HepG2 (cell line): ENCODE data around the gene ESYT1. TPM values are rescaled to one million over a fixed set of nuclear protein-coding genes. Genes with fewer than 3 reads are reported as not detected.

Experiments
- ATF7-NPFF ChIP-seq: sonication (generic); formaldehyde crosslinking; IDR thresholded peaks from 2 replicates; pipeline ENCODE4 v1.8.1; 2023; ENCODE audit warnings: mild to moderate bottlenecking, low read depth, missing genetic modification reagents, moderate library complexity
- GATAD1 ChIP-seq: IDR thresholded peaks from 2 replicates; pipeline ENCODE4 v1.6.1; 2016; ENCODE audit warnings: missing genetic modification reagents, missing compliant biosample characterization
- HDAC2 ChIP-seq: sonication (generic); formaldehyde crosslinking; IDR thresholded peaks from 2 replicates; pipeline ENCODE4 v1.4.0; 2020; ENCODE audit warnings: missing genetic modification reagents
- HNF4A ChIP-seq: sonication (generic); formaldehyde crosslinking; IDR thresholded peaks from 2 replicates; pipeline ENCODE4 v1.4.0; 2020; ENCODE audit warnings: missing genetic modification reagents
- ISX ChIP-seq: sonication (generic); formaldehyde crosslinking; conservative IDR thresholded peaks from 2 replicates; pipeline ENCODE4 v1.5.0; 2020; ENCODE audit warnings: missing genetic modification reagents
- KDM3A ChIP-seq: IDR thresholded peaks from 2 replicates; pipeline ENCODE4 v1.6.1; 2018; ENCODE audit warnings: low read depth, missing compliant biosample characterization
- KLF6 ChIP-seq: IDR thresholded peaks from 2 replicates; pipeline ENCODE4 v1.8.0; 2016; ENCODE audit warnings: missing biosample characterization, missing genetic modification reagents
- NRL ChIP-seq: sonication (generic); formaldehyde crosslinking; IDR thresholded peaks from 2 replicates; pipeline ENCODE4 v1.5.0; 2020; ENCODE audit warnings: missing genetic modification reagents, mild to moderate bottlenecking, moderate library complexity, borderline replicate concordance
- RBFOX2 ChIP-seq: fragments of 200-400 bp; formaldehyde crosslinking; IDR thresholded peaks from 2 replicates; pipeline ENCODE4 v1.6.1; 2017; ENCODE audit warnings: low read depth, mild to moderate bottlenecking, low read length
- TSC22D2 ChIP-seq: sonication (generic); formaldehyde crosslinking; IDR thresholded peaks from 2 replicates; pipeline ENCODE4 v1.5.1; 2020; ENCODE audit warnings: missing genetic modification reagents, mild to moderate bottlenecking, borderline replicate concordance
- ZFP1 ChIP-seq: IDR thresholded peaks from 2 replicates; pipeline ENCODE4 v1.6.1; 2016
- ZKSCAN8 ChIP-seq: IDR thresholded peaks from 2 replicates; pipeline ENCODE4 v1.6.1; 2016; ENCODE audit warnings: borderline replicate concordance, missing genetic modification reagents, missing compliant biosample characterization
- ZNF142 ChIP-seq: sonication (generic); formaldehyde crosslinking; IDR thresholded peaks from 2 replicates; pipeline ENCODE4 v1.4.0; 2020; ENCODE audit warnings: missing genetic modification reagents
- polyA plus RNA-seq, 8 experiments: library from polyadenylated mRNA; depleted of rRNA in 3 of 8; stranded (reverse) in 7 of 8; unstranded in 1 of 8; fragments of >200 nt; fragmentation: Illumina TruSeq in 4 of 8; extraction: Trizol in 4 of 8; gene quantifications; 2 replicates each; pipeline versions ENCODE4 v1.2.1 to v1.2.3, GENCODE V29; 2011 to 2016; ENCODE audit warnings: low read depth in 4 of 8, missing spikeins in 1 of 8, mixed read lengths in 1 of 8; ENCODE audit not compliant: insufficient read depth in 1 of 8
- total RNA-seq, 5 experiments: library from RNA; depleted of rRNA; stranded (reverse); fragments of >200 nt; fragmentation: Illumina TruSeq; extraction: Trizol; gene quantifications; 2 replicates each; pipeline ENCODE4 v1.2.3, GENCODE V29; 2016; ENCODE audit warnings: low read depth in 1 of 5
- TF ChIP-seq, protein P1 (sequence below): sonication (generic); formaldehyde crosslinking; IDR thresholded peaks from 2 replicates; pipeline ENCODE4 v1.5.0; 2020; ENCODE audit warnings: mild to moderate bottlenecking, missing genetic modification reagents
- TF ChIP-seq, protein P2 (sequence below): sonication (generic); formaldehyde crosslinking; IDR thresholded peaks from 2 replicates; pipeline ENCODE4 v1.5.1; 2020; ENCODE audit warnings: missing genetic modification reagents, mild to moderate bottlenecking, borderline replicate concordance

ESYT1 gene
- total and polyA plus RNA-seq, 2 of the 13 experiments (the other 11 are each of a cell fraction or from before 2014, with no cell fraction given): 66.9 to 71.0 TPM

DNA sequence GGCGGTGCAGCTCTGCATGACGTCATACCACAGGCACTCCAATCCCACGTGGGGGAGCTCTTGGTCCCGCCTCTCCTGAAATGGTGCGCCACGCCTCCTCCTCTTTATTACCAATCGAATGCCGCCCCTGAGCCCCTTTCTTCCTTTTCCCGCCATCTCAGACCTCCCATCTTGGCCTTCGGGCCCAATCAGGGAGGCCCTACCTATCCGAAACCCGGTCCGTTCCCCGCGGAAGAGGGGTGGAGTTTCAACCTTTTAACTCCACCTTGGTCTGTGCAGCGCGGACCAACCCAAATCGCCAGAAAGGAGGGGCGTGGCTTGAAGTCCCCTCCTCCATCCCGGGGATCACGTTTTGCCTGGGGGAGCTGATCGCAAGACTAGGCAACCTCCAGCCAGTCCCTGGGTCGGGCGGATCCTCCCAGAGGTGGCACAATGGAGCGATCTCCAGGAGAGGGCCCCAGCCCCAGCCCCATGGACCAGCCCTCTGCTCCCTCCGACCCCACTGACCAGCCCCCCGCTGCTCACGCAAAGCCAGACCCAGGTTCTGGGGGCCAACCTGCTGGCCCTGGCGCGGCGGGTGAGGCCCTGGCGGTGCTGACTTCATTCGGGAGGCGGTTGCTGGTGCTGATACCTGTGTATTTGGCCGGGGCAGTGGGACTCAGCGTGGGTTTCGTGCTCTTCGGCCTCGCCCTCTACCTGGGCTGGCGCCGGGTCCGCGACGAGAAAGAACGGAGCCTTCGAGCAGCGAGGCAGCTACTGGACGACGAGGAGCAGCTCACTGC, at the start of gene ESYT1 (continued):
- TF ChIP-seq ZNF142 (no peak), ZFP1 (no peak), NRL (CRISPR knock-in tag) (0 out of 2 replicates have a peak, but pooled peaks have one; percentile 54), ISX (CRISPR knock-in tag) (no peak), ZKSCAN8 (no peak), GATAD1 (peak; percentile 39), KLF6 (CRISPR knock-in tag) (peak; percentile 76; the same call in 1 of the 2 replicates), RBFOX2 (peak; percentile 72), HNF4A (CRISPR knock-in tag) (no peak), KDM3A (CRISPR knock-in tag) (no peak), TSC22D2 (CRISPR knock-in tag) (no peak), HDAC2 (CRISPR knock-in tag) (no peak), ATF7-NPFF (no peak)
- TF ChIP-seq, protein P1, sequence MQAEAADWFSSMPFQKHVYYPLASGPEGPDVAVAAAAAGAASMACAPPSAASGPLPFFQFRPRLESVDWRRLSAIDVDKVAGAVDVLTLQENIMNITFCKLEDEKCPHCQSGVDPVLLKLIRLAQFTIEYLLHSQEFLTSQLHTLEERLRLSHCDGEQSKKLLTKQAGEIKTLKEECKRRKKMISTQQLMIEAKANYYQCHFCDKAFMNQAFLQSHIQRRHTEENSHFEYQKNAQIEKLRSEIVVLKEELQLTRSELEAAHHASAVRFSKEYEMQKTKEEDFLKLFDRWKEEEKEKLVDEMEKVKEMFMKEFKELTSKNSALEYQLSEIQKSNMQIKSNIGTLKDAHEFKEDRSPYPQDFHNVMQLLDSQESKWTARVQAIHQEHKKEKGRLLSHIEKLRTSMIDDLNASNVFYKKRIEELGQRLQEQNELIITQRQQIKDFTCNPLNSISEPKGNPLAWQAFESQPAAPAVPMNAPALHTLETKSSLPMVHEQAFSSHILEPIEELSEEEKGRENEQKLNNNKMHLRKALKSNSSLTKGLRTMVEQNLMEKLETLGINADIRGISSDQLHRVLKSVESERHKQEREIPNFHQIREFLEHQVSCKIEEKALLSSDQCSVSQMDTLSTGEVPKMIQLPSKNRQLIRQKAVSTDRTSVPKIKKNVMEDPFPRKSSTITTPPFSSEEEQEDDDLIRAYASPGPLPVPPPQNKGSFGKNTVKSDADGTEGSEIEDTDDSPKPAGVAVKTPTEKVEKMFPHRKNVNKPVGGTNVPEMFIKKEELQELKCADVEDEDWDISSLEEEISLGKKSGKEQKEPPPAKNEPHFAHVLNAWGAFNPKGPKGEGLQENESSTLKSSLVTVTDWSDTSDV (CRISPR knock-in tag): 0 out of 2 replicates have a peak, but pooled peaks have one; percentile 55
- TF ChIP-seq, protein P2, sequence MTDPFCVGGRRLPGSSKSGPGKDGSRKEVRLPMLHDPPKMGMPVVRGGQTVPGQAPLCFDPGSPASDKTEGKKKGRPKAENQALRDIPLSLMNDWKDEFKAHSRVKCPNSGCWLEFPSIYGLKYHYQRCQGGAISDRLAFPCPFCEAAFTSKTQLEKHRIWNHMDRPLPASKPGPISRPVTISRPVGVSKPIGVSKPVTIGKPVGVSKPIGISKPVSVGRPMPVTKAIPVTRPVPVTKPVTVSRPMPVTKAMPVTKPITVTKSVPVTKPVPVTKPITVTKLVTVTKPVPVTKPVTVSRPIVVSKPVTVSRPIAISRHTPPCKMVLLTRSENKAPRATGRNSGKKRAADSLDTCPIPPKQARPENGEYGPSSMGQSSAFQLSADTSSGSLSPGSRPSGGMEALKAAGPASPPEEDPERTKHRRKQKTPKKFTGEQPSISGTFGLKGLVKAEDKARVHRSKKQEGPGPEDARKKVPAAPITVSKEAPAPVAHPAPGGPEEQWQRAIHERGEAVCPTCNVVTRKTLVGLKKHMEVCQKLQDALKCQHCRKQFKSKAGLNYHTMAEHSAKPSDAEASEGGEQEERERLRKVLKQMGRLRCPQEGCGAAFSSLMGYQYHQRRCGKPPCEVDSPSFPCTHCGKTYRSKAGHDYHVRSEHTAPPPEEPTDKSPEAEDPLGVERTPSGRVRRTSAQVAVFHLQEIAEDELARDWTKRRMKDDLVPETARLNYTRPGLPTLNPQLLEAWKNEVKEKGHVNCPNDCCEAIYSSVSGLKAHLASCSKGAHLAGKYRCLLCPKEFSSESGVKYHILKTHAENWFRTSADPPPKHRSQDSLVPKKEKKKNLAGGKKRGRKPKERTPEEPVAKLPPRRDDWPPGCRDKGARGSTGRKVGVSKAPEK (CRISPR knock-in tag): no peak
